GM18508 (cell line): ENCODE results near the gene RAB6B.

Experiments used
- ATAC-seq: cut with Tn5 transposase; IDR thresholded peaks from one replicate; pipeline ENCODE4 v1.9.1; 2021; ENCODE audit warnings: moderate number of reproducible peaks; ENCODE audit not compliant: insufficient read depth, unreplicated experiment

Gene RAB6B

DNA sequence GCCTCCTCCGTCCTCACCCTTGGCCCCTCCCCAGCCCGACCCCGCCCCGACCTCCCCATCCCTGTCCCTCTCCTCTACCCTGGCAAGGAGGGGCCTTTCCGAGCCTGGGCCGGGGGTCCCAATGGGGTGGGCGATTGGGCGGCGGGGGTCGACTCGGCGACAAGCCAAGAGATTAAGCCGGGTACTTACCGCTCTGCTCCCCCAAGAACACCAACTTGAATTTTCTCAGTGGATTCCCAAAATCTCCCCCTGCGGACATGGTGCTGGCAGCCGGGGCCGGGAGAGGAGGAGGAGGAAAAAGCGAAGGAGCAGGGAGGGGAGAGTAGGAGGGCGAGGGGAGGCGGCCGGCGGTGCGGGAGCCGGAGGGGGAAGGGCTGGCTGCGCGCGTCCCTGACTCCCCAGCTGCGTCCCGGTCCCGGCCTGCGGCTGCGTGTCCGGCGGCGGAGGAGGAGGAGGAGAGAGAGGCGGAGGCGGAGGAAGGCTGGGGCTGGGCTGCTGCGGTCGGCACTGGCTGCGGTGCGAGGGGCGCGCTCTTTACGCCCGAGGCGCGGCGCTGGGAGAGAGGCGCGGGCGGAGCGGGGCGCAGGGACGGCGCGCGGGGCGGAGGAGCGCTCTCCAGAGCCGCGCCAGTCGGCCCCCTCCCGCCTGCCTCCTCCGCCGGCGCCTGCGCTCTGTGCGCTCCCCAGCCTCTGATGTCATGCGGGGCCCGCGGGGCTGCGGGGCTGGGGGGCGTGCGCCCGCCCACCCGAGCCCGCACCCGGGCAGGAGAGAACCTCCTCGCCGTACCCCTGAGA is at the start of gene RAB6B:
Gene RAB6B (minus strand): TSS at position 675 of the 794 bp plus-strand sequence. CDS start 416 bp downstream, at position 259.
- ATAC-seq, result no peak

DNA sequence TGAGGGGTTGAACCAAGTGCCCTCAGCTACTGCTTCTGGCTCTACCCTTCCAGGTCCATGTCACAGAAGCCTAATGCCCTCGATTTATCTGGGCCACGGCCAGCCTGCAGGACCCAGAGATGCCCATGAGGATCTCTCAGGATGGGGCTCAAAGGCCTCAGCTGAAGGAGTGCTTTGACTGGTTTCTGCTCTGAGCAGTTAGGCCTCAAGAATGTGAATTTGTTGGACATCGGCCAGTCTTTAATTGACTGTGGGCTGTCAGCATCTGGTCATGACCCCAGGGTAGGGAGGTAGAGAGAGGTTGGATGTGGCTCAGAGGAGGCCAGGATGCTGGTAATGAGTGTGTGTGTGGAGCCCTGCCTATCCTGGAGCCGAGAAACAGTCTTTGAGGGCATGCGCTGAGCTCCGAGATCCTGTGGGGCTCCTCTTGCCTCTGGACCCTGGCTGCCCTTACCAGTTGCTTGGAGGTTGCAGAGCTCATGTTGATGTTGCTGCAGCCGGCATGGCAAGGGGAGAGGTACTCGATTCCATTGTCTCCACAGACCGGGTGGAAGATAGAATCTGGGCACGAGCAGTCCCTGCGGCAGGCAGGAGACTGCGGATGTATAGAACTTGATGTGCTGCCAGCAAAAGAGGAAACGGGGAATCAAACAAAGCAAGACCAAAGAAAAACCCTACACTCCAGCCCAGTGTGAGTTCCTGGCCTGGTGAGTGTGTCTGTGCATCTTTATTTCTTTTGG is 49.1 kb upstream of the RAB6B start:
- ATAC-seq, result no peak

DNA sequence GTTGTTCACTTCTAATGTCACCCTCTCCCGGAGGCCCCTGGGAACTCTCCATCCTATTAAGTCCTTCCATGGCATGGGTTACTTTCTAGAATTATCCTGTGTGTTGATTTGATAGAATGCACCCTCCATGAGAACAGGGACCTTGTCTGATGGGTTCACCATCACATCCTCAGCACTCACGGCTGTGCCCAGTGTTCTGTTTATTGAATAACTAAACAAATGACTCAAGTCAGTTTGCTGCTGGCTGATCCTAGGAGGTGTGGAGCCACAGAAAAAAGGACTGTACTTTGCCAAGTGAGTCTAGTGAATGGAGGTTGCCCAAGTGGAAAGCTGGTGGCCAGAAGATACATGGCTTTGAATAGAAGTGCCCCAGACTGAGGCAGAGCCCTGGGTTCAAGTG is 48.5 kb upstream of the RAB6B start:
- no peak for ATAC-seq

DNA sequence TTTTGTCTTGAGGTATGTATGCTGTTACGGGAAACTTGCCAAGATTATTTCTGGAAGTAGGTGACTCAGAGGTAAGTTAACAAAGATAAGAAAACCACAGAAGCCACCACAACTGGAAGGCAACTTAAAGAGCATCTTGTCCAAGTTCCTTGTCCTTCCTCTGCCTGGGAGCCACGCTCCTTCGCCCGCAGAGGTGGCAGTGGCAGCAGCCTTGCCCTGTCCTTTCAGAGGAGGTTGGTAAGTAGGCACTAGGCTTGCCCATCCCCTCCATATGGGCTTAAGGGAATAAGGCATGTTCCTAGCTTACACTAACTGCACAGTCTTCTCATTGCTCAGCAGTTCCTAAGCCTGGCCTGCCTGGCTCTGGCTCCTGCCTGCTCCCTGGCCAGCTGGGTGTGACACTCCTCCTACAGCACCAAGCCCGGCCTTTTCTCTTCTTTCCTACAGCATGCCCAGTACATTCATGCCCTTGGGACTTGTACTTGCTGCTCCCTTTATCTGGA is 48.0 kb upstream of the RAB6B start:
- no peak for ATAC-seq

DNA sequence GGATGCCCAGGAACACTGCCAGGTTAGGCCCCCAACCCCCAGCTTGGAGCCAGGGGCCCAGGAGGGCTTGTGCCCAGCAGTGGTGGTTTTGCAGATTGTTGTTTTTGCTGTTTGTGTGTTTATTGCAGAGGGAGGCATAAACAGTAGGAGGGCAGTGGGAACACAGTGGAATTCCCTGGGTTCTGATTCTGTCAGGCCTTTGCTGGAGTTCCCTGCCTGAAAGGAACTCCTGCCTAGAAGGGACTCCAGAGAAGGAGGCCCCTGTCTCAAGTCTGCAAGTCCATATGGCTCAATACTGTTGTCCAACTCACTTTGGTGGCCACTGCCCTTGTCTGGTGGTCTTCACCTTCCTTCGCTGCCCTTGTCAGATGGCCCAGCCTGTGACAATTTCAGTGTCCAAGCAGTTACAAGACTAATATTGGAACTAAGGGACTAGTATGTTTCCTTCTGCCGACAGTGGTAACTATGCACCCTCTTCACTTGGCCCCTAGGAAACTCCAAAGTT is 47.4 kb upstream of the RAB6B start:
- no peak for ATAC-seq

DNA sequence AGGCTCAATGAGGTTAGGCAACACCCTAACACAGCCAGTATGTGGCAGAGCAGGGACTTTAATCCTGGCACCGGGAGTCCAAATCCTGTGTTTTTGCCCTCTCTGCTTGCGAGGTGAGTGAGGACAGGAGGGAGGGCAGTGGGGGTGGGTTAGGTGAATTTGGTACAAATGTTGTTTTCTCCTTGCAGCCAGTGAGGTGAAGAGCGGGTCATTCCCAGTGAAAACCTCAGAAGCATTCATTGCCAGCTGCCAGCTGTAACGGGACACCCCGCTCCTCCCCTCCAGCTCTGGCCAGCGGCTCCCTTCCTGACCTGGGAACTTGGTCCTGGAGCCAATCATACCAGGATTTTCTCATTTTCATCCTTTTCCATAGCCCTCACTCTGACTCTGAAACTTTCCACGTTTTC is 45.7 kb upstream of the RAB6B start:
- no peak for ATAC-seq

DNA sequence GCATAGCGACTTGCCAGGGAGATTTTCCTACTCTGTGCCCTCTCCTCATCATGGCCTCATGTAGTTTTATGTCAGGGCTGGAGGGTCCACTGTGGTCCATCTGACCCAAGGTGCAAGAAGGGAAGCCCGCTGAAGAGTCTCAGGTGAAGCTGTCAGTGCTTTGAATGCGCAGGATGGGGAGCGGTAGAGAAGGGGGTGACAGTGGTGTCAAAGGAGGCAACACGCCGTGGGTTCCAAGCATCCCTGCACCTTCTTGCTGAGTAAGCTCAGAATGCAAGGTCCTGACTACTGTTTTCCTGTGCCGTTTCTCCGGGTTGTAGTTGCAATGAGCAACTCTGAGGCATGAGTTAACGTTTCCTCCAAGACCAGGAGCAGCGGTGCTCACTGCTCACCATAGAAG is 44.9 kb upstream of the RAB6B start:
- no peak for ATAC-seq

DNA sequence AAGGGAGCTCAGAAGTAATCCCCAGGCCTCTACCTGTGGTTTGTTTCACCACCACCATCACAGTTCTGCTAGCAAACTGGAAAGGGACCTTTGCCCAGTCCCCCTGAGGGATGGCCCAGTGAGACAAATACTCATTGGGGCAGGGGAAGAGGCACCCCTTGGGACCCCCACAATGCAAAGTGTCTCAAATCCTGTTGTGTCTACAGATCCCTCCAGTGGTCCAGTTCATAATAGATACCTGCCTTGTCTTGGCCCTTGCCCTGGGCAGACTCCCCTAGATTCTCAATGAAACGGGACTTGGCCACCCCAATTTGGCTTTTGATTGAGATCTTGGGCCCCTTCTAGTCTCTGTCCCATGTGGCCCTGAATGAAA is 43.8 kb upstream of the RAB6B start:
- ATAC-seq, result no peak

DNA sequence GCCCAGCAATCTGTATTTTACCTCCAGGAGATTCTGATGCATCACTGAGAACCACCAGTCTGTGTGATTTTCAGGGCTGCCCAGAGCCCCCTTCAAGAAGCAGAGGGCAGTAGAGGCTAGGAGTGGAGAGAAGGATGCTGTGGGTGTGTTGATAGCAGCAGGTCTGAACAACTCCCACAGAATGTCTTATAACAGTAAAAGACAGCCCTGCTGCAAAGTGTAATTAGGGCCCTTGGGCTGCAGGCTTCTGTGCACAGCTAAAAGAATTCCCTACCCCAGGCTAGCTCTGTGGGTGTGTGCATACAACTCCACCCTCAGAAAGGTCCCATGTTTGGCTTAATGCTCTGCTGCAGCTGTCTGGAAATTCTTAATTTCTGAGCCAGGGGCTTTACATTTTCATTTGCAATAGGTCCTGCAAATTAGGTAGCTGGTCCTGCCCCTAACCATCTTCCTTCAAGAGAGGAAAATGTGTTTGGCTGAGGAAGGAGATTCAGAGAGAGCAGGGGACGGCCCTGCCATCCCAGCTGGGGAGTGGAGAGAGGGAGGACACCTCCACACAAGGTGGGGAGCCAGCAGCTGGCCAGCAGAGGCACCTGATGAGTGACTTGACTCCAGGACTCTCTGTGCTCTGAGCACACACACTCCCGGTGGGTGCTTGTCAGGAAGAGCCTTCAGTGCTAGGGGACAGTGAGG is 43.2 kb upstream of the RAB6B start:
- ATAC-seq, result no peak

DNA sequence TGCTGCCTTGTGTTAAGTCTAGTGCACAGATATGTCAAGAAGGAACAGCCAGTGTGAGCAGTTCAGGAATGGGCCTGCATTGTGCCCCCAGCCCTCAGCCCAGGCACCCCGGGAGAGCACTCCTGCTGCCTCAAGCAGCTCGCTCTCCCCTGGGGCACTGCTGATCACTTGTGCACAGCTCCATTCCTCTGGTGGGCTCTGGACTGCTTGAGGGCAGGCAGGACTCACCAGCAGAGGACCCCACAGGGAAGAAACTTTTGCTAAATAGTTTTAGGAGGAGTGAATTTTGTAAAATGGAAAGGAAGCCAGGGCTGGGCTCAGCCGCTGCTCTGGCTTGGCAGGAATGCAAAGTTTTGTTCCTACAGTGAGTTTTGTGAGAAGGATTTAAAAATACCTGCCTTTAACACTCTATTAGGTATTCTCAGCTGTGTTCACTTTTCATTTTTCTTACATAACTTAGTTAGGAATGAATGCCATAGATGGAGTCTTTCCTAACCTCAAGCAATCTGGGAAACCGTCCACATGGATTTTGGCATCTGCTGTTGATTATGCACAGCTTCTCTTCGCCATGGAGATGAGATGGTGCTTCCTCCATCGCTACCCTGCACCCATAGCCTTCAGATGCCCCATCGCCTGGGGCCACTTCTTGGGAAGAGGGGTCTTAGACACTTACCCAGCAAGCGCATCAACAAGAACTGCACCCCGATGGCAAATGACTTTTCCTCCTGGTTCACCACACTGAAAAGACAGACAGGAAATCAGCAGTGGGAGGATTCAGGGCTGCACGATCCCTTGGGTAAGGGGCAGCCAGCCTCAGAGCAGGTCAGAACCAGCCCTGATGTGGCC is 42.3 kb upstream of the RAB6B start:
- no peak for ATAC-seq

DNA sequence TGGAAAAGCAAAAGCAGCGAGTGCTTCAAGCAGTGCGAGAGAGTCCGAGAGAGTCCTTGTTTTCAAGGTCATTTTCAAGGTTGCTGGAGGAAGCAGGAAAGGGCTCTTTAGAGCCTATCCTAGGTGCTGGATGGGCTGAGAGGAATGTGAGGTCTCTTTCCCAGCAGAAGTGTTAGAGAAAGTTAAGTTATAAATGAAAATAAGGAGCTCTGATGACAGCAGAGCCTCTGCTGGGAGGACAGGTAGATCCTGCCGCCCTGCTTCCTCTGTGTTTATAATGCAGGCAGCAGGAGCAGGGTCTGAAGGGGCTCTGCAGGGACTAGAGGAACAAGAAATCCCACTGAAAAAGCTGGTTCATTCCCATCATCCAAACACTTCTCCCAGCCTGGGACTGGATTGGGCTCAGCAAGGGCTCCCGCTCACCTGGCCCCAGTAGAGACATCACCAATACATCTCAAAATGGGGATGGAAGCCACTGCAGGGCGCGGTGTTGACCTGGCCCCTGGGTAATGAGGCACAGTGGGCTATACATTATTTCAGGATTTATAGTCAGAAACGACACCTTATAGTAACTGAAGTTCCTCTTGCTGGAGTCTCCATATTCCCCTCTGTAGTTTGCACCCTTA is 41.5 kb upstream of the RAB6B start:
- no peak for ATAC-seq

DNA sequence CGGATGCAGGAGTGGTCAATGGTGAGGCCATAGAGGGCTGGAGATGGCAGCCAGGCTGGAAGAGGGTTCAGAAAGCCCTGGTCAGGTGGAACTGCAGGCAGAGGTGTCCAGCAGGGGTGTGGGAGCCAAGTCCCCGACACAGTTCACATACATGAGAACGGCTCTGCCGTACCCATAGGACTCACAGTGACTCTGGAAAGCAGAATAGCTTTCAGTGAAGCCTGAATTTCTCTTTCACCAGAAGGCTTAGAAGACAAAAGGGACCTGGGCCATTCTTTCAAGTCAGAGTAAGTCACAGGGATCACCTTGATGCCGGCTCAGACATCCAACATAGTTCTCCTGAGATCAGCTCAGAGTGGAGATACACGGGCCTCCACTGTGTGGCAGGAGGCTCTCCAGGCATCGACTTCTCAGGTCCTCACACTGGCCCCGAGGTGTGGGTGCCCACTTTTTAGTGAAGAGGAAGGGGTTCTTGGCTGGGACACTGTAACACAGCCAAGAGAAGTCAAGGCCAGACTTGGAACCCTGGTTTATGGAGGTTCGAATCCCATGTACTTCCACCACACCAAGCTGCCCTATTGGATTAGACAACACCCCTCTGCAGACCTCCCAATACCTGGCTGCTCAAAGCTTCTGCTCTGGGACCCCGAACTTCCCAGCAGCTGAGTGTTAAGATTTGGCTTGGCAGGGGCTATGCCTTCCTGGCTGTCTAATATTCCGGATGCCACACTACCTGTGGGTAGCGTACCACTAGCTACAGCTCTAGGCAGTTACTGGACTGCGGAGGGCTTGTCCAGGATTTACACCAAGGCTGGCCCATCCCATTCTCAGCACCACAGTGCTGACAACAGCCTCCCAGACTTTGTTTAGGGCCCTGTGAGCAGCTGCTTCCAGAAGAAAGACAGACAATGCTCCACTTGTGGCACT is 40.4 kb upstream of the RAB6B start:
- no peak for ATAC-seq

DNA sequence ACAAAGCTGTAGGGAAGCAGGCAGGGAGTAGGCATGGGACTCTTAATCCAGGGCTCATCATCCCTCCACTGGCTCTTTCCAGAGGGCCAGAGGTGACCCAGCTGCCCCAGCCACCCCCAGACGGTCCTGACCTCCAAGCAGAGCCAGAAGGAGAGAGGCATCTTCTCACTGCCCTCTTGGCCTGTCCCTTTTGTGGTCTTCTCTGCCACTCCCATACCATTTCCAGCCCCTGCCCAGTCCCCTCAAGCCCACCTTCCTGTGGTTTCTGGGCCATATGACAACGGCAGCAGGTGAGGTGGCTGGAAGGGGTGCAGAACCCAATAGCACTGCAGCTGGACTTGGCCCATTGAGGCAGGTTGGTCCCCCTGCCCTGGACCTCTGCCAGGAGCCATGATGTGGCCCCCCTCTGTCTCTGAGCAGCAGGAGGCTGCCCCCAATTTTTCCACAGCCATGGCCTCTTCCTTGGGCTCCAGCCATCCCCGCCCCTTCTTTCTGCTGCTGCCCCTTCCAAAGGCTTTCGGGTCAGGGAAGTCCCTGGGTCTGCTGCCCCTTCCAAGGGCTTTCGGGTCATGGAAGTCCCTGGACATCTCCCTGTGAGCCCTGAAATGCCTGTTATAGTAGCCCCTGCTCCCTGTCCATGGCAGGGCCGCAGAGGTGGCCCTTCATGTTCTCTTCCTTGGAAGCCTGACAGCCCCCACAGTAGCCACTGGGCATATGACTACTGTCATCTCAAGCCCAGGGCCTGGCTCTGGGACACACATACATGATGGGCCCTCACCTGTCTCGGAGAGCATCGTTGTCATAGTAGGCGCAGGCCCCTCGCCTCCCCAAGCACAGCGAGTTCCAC is 39.5 kb upstream of the RAB6B start:
- no peak for ATAC-seq

DNA sequence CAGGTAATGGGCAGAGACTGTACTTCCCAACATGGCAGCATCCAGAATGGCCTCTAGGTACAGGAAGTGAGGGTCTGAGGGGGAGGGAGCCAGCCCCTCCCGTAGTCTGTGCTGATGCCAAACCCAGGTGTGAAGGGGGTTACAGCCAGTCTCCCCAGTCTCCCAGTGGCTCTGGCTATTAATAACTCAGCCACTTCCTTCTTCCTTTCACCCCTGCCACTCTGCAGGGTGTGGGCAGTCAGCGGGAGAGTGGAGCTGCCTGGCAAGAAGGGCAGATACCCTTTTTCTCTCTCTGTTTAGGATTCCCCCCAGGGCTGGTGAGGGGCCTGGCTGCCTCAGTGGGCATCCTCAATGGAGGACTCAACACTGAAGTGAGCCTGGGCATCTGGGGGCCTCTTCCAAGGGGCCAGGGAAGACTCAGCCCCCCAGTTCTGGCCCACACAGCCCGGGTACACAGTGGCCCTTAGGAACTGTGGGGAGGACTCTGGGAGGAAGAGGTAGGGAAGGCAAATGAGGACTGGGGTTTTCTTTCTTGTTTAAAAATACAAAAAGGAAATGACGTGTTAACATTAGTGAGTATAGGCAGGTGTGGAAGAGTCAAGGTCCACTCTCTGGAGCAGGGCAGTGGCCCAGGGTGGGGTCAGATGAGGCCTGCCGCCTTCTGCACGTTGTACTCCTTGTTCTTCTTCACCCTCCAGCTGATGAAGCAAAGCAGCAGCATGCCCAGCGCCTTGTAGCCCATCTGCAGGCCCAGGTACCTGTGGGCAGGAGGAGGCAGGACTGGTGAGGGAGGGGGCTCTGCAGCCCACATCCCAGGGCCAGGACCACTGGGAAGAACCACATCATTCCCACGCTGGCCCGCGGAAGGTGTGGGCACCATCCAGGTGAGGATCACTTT is 38.6 kb upstream of the RAB6B start:
- ATAC-seq, result no peak

DNA sequence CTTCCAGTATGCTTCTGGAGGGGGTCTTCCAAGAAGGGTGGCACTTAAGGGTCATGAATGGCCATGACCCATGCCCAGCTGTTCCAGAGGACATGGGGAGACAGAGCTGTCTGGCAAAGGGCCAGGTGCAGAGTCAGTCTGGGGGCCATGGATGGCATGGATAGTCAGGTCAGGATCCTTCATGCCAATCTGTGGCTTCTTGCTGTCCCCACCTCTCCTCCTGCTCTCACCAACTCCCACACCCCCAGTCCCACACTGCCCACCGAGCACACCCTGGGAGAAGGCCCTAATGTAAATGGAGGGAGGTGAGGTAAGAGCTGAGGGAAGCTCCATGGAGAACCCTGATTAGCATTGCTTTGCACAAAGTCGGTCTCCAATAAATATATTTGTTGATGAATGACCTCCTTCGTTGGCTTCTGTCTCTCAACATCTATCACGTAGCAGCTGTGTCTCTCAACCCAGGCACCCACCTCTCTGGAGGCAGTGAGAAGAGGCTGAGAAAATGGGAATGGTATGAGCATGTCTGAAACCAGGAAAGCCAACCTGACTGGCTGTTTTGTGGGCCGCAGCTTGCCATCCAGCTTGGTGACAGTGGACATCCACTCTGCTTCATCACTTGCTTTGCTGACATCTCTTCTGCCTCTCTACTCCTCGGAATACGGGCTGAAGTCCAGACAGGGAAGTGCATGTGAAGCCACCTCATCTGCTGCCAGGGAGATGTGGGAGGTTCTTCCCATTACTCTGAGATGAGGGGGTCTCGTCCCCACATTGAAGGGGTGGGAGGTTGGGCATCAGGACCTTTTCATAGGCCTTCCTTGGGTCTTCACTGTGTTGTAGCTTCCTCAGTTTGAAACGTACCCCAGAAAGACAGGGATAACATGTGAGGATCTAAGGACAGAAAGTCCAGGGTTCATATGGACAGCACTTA is 37.7 kb upstream of the RAB6B start:
- ATAC-seq, result no peak

DNA sequence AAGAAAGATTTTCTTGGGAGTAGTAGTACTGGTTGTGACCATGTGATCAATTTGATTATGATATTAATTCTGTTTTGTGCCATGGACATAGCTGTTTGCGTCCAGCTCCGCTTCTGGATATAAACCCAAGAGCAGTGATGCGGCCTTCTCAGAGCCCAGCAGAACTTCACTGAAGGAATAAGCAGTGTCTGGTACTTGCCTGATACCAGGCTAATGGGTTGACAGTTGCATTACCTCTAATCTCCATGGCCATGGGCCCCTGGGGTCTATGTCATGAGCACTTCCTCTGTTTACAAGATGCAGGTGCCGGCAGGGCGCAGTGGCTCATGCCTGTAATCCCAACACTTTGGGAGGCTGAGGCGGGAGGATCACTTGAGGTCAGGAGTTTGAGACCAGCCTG is 36.3 kb upstream of the RAB6B start:
- no peak for ATAC-seq
